Measurements from ENCODE around the gene CLTB. TPM values are rescaled to one million over a fixed set of nuclear protein-coding genes. Genes with fewer than 3 reads are reported as not detected.

Gene CLTB
- total RNA-seq, 1 donor from 2014 or later: 216 TPM

DNA sequence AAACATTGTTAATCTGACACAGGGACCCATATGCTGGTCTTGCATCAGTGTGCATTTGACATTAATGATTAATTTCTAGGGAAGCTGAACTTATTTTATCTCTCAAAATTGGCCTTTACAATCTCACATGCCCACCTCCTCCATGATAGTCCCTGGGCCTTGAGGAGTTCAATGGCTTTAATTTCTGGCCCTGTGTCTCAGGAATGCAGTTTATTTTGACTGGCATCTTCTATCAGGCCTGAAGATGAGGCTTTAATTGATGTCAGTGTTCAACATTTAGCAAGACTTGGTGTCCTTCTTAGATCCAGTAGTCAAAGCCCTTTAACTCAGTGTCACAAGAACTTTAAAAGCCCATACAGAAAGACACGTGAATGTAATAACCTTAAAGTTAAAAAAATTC lies 10.5 kb upstream of the CLTB start:
- peaks cover 26% of the 10 kb centered on the region for H3K27me3 ChIP-seq (ENCODE audit: low read depth)
- DNase-seq: no peak
- H3K36me3 ChIP-seq: no peaks in the 10 kb centered on the region
- no peaks in the 10 kb centered on the region for H3K4me1 ChIP-seq
- H3K27ac ChIP-seq (replicated peaks): no peak overlapping the region
- TF ChIP-seq, protein P1, sequence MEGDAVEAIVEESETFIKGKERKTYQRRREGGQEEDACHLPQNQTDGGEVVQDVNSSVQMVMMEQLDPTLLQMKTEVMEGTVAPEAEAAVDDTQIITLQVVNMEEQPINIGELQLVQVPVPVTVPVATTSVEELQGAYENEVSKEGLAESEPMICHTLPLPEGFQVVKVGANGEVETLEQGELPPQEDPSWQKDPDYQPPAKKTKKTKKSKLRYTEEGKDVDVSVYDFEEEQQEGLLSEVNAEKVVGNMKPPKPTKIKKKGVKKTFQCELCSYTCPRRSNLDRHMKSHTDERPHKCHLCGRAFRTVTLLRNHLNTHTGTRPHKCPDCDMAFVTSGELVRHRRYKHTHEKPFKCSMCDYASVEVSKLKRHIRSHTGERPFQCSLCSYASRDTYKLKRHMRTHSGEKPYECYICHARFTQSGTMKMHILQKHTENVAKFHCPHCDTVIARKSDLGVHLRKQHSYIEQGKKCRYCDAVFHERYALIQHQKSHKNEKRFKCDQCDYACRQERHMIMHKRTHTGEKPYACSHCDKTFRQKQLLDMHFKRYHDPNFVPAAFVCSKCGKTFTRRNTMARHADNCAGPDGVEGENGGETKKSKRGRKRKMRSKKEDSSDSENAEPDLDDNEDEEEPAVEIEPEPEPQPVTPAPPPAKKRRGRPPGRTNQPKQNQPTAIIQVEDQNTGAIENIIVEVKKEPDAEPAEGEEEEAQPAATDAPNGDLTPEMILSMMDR (IDR thresholded peaks at IDR 0.05; ENCODE audit: borderline replicate concordance): no peak
- H3K9me3 ChIP-seq (replicated peaks): no peaks in the 10 kb centered on the region
- no peak overlapping the region for H3K4me3 ChIP-seq
- intact Hi-C loops (cut with micrococcal nuclease): no loop called here

DNA sequence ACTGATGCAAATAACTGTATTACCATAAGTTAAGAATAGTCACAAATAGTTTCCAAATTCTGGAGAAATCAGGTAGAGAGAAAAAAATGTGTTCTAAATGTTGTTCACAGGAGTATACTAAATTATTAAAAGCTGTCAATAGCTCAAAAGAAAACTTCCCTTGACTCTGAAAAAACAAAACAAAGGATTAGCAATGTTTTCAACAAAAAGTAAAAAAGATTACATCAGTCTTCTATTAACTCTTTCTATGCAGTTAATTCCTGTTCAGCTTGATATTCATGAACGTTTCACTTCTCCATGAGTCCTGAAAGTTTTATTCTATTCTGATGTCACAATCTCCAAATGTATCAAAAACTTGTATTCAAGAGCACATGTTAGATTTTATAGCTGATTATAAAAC lies 9.5 kb upstream of the CLTB start:
- Histone ChIP-seq H3K27ac (replicated peaks) (no peak overlapping the region), H3K9me3 (replicated peaks) (no peaks in the 10 kb centered on the region), H3K4me3 (no peak overlapping the region), H3K36me3 (no peaks in the 10 kb centered on the region), H3K27me3 (ENCODE audit: low read depth) (peaks cover 26% of the 10 kb centered on the region), H3K4me1 (no peaks in the 10 kb centered on the region)
- TF ChIP-seq, protein P1 (IDR thresholded peaks at IDR 0.05; ENCODE audit: borderline replicate concordance): no peak
- no peak for DNase-seq
- intact Hi-C loops (cut with micrococcal nuclease): no loop called here

DNA sequence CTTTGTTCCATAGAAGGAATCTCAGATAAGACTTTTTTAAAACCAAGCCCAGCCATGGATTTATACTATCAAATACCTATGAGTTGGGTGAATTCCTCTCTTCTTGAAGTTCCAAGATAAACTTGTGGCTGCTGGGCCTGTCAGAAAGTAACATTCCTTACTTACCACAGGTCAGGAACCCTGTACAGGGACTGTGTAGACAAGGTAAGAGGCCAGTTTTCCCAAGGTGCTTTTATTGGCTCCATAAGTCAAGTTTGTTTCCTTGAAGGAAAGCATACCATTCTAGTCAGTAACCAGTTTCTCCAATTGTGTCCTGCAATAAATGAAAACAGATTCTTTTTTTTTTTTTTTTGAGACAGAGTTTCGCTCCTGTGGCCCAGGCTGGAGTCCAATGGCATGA lies 8.8 kb upstream of the CLTB start:
- Histone ChIP-seq H3K4me1 (no peaks in the 10 kb centered on the region), H3K27me3 (ENCODE audit: low read depth) (peaks cover 22% of the 10 kb centered on the region), H3K9me3 (replicated peaks) (no peaks in the 10 kb centered on the region), H3K4me3 (no peak overlapping the region), H3K27ac (replicated peaks) (no peak overlapping the region), H3K36me3 (no peaks in the 10 kb centered on the region)
- intact Hi-C loops (cut with micrococcal nuclease): no loop called here
- TF ChIP-seq, protein P1 (IDR thresholded peaks at IDR 0.05; ENCODE audit: borderline replicate concordance): no peak
- DNase-seq: no peak

DNA sequence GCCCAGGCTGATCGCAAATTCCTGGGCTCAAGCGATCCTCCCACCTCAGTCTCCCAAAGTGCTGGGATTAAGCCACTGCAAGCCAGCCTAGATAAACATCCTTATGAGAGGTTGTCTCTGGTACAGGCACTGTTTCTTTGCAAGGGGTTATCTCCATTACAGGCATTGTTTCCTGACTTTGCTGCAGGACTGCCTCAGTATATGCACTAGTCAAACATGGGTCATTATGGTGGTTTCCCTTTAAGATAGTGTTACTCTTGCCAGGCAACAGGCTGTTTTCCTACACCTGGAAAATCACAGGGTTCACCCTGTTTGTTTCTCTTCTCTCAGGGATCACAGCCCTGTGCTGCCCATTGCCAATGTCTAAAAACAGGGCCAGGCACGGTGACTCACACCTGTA lies 7.8 kb upstream of the CLTB start:
- no peaks in the 10 kb centered on the region for H3K4me1 ChIP-seq
- H3K4me3 ChIP-seq: no peak overlapping the region
- DNase-seq: no peak
- no peak overlapping the region for H3K27ac ChIP-seq (replicated peaks)
- H3K36me3 ChIP-seq: no peaks in the 10 kb centered on the region
- H3K27me3 ChIP-seq (ENCODE audit: low read depth): peaks cover 13% of the 10 kb centered on the region
- TF ChIP-seq, protein P1 (IDR thresholded peaks at IDR 0.05; ENCODE audit: borderline replicate concordance): no peak
- H3K9me3 ChIP-seq (replicated peaks): no peaks in the 10 kb centered on the region
- intact Hi-C loops (cut with micrococcal nuclease): loop anchor here (5.0 kb wide), 1 partner anchor 163 kb away; no protein-coding TSS in a partner anchor

DNA sequence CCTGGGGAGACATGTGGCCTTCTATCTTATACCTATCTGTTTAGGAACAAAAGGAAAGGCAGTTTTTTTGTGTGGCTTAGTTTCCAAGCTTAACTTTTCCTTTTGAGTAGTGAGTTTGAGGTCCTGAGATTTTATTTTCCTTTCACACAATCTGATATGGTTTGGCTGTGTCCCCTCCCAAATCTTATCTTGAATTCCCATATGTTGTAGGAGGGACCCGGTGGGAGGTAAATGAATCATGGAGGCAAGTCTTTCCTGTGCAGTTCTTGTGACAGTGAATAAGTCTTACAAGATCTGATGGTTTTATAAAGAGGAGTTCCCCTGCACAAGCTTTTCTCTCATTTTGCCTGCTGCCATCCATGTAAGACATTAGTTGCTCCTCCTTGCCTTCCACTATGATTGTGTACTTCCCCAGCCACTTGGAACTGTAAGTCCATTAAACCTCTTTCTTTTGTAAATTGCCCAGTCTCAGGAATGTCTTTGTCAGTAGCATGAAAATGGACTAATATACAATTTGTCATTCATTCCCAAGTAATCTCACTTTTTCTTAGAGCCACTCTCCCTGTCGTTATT lies 4.7 kb upstream of the CLTB start:
- intact Hi-C loops (cut with micrococcal nuclease): loop anchor here (5.0 kb wide), 1 partner anchor 166 kb away; no protein-coding TSS in a partner anchor
- no peak for DNase-seq

More for the DNA sequence above, 4.7 kb upstream of the CLTB start:
- peaks cover 9% of the 10 kb centered on the region for H3K4me1 ChIP-seq
- H3K4me3 ChIP-seq: no peak overlapping the region
- peaks cover 13% of the 10 kb centered on the region for H3K27me3 ChIP-seq (ENCODE audit: low read depth)
- no peaks in the 10 kb centered on the region for H3K9me3 ChIP-seq (replicated peaks)
- no peaks in the 10 kb centered on the region for H3K36me3 ChIP-seq
- H3K27ac ChIP-seq (replicated peaks): no peak overlapping the region
- TF ChIP-seq, protein P1 (IDR thresholded peaks at IDR 0.05; ENCODE audit: borderline replicate concordance): no peak
